ENCODE data around the gene LAIR2. TPM values are rescaled to one million over a fixed set of nuclear protein-coding genes. Genes with fewer than 3 reads are reported as not detected.

The LAIR2 gene
- total and polyA plus RNA-seq, 7 experiments from 2014 or later, result 0.85 to 12.8 (median 2.8) TPM; not detected in 1

GRCh38 chr19:54457773-54458647 lies 44.6 kb upstream of the LAIR2 start:
- Histone ChIP-seq H3K36me3 (ENCODE audit: control insufficient read depth in 2 of 3, insufficient read depth in 3 of 3, low read length in 3 of 3) (peaks cover 29 to 92% (median 55%) of the 10 kb centered on the region in 3 experiments), H3K27me3 (ENCODE audit: control insufficient read depth in 2 of 2, insufficient read depth in 2 of 2, low read length in 2 of 2) (no peaks in the 10 kb centered on the region), H3K4me3 (ENCODE audit: low read length) (no peak overlapping the region), H3K27ac (ENCODE audit: low read depth, low read length) (no peak overlapping the region), H3K9me3 (ENCODE audit: control insufficient read depth in 2 of 3, low read length in 3 of 3) (no peaks in the 10 kb centered on the region), H3K4me1 (ENCODE audit: control insufficient read depth in 2 of 2, insufficient read depth in 2 of 2, low read length in 2 of 2) (peaks cover 7 to 9% of the 10 kb centered on the region in 2 donors)
- ChIA-PET CTCF (no interaction called here), POLR2A (interaction anchor here (0.9 to 1.4 kb wide), 3 partner anchors 9 to 19 kb away, joined by 3 to 4 read pairs (median 4); partner anchors contain the start of gene LENG8)
- H3K36me3 Mint-ChIP-seq, result peaks cover 13 to 39% (median 16%) of the 10 kb centered on the region in 5 donors
- H3K9me3 Mint-ChIP-seq, result no peaks in the 10 kb centered on the region
- peak overlapping the region in 2 of 10 donors; percentile 6 to 45 for H3K4me3 Mint-ChIP-seq
- no peaks in the 10 kb centered on the region for H3K27me3 Mint-ChIP-seq
- no peak for ATAC-seq
- intact Hi-C loops (cut with micrococcal nuclease), result no loop called here
- H3K27ac Mint-ChIP-seq, result peak overlapping the region in 5 of 9 donors; percentile 9 to 91 (median 56)
- peaks cover 20 to 35% (median 27%) of the 10 kb centered on the region in 7 donors for H3K4me1 Mint-ChIP-seq
- no peak for DNase-seq

GRCh38 chr19:54458648-54459281 lies 43.9 kb upstream of the LAIR2 start:
- H3K4me3 Mint-ChIP-seq, result peak overlapping the region in 1 of 10 donors; percentile 45
- peak overlapping the region in 7 of 9 donors; percentile 26 to 91 (median 65) for H3K27ac Mint-ChIP-seq
- ChIA-PET CTCF (no interaction called here), POLR2A (interaction anchor here (0.9 to 5.2 kb wide), 4 partner anchors 9 to 20 kb away, joined by 3 to 67 read pairs (median 4); partner anchors contain the start of gene LENG8)
- H3K9me3 Mint-ChIP-seq, result no peaks in the 10 kb centered on the region
- no peaks in the 10 kb centered on the region for H3K9me3 ChIP-seq (ENCODE audit: control insufficient read depth in 2 of 3, low read length in 3 of 3)
- no peaks in the 10 kb centered on the region for H3K27me3 Mint-ChIP-seq
- no peak overlapping the region for H3K4me3 ChIP-seq (ENCODE audit: low read length)
- H3K4me1 Mint-ChIP-seq, result peaks cover 18 to 33% (median 26%) of the 10 kb centered on the region in 7 donors
- H3K36me3 ChIP-seq (ENCODE audit: control insufficient read depth in 2 of 3, insufficient read depth in 3 of 3, low read length in 3 of 3), result peaks cover 23 to 84% (median 48%) of the 10 kb centered on the region in 3 experiments
- H3K4me1 ChIP-seq (ENCODE audit: control insufficient read depth in 2 of 2, insufficient read depth in 2 of 2, low read length in 2 of 2), result peaks cover 7 to 14% of the 10 kb centered on the region in 2 donors
- ATAC-seq (no peak), DNase-seq (no peak)
- no peak overlapping the region for H3K27ac ChIP-seq (ENCODE audit: low read depth, low read length)
- no peaks in the 10 kb centered on the region for H3K27me3 ChIP-seq (ENCODE audit: control insufficient read depth in 2 of 2, insufficient read depth in 2 of 2, low read length in 2 of 2)
- H3K36me3 Mint-ChIP-seq, result peaks cover 11 to 33% (median 13%) of the 10 kb centered on the region in 5 donors
- intact Hi-C loops (cut with micrococcal nuclease), result no loop called here

DNA sequence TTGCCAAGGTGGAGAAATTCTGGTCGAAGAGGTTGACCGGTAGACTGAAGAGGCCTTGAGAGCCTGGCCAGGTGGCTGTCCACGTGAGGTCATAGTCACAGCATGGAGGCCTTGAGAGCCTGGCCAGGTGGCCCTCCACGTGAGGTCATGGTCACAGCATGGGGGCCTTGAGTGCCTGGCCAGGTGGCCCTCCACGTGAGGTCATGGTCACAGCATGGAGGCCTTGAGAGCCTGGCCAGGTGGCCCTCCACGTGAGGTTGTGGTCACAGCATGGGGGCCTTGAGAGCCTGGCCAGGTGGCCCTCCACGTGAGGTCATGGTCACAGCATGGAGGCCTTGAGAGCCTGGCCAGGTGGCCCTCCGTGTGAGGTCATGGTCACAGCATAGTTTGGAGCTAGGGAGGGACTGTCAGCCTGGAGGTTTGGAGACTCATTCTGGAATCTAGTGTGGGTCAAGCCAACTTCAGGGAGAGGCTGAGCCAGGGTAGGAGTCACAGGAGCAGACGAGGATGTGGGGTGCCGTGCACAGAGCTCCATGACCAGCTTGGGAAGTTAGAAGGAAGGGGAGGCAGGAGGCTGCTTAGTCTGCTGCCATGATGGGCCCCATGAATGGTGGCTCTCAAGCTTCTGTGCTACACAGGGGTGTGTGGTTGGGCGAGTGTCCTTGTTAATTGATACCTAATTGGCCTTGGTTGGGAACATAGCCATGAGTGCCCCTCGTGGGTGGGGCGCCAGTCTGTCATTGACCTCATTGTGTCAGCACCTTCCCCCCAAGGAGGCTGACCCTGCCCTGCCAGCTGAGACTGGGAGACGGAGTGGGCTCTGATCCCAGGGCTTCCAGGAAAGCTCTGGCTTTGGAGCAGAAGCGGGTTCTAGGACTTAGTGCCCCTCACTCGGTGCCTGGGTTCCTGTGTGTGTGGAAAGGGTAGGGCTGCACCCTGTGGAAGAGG lies 43.1 kb upstream of the LAIR2 start:
- CTCF ChIA-PET, result no interaction called here
- DNase-seq, result no peak

DNA sequence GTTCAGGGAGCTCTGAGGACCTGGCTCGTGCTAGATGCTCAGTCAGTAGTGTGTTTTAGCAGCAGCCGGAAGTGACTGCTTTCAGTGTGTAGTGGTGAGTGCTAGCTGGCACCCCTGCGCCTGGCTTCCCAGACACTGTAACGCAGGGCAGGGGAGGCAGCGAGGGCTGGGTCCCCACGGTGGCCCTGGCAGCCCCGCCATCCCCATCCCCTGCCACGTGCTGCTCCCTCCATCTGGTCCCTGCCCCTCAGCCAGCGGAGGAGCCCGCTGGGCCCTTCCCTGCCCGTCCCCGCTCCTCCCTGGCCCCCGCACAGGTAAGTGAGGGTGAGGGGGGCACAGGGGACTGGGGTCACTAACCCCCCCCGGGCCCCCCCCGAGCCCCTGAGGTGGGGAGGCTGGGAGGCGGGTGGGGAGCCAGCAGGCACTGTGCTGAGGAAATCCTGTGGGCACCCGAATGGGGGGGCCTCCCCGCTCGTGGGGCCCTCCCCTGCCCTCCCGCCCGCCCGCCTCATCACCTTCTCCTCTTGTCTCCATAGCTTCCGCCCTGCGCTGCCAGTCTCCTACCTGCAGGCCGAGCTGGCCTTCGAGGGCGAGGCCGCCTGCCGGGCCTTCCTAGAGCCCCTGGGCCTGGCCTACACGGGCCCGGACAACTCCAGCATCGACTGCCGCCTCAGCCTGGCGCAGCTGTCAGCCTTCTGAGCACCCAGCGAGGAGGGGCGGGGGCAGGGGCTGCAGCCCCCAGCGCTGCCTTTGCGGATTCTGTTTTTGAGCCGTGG lies 42.2 kb upstream of the LAIR2 start:
- DNase-seq (no peak), ATAC-seq (no peak)
- Mint-ChIP-seq H3K4me1 (peaks cover 22 to 38% (median 33%) of the 10 kb centered on the region in 7 donors), H3K4me3 (peak overlapping the region in 2 of 10 donors; percentile 25 to 51), H3K27ac (peak overlapping the region in 3 of 9 donors; percentile 9 to 63 (median 32)), H3K27me3 (peaks cover 0 to 3% (median 0%) of the 10 kb centered on the region in 5 donors), H3K9me3 (no peaks in the 10 kb centered on the region), H3K36me3 (peaks cover 11 to 27% (median 13%) of the 10 kb centered on the region in 5 donors)
- H3K27ac ChIP-seq (ENCODE audit: low read depth, low read length), result no peak overlapping the region
- peaks cover 15 to 68% (median 34%) of the 10 kb centered on the region in 3 experiments for H3K36me3 ChIP-seq (ENCODE audit: control insufficient read depth in 2 of 3, insufficient read depth in 3 of 3, low read length in 3 of 3)
- CTCF ChIA-PET, result interaction anchor here (0.7 kb wide), 1 partner anchor 384 kb away, joined by 4 read pairs; no protein-coding TSS in a partner anchor
- H3K4me1 ChIP-seq (ENCODE audit: control insufficient read depth in 2 of 2, insufficient read depth in 2 of 2, low read length in 2 of 2), result peaks cover 17 to 23% of the 10 kb centered on the region in 2 donors
- H3K9me3 ChIP-seq (ENCODE audit: control insufficient read depth in 2 of 3, low read length in 3 of 3), result no peaks in the 10 kb centered on the region
- intact Hi-C loops (cut with micrococcal nuclease), result loop anchor here (5.0 to 10.0 kb wide), 7 partner anchors 326 to 1496 kb away; partner anchors contain the start of genes CNOT3 (in 1 of the 2), PRPF31 (in 1 of the 2), TFPT (in 1 of the 2) and ZNF628 (in 1 of the 2)
- H3K4me3 ChIP-seq (ENCODE audit: low read length), result no peak overlapping the region
- POLR2A ChIA-PET, result interaction anchor here (5.2 kb wide), 1 partner anchor 10 kb away, joined by 67 read pairs; the partner anchor contains the start of gene LENG8
- no peaks in the 10 kb centered on the region for H3K27me3 ChIP-seq (ENCODE audit: control insufficient read depth in 2 of 2, insufficient read depth in 2 of 2, low read length in 2 of 2)

More for the DNA sequence above, 43.1 kb upstream of the LAIR2 start:
- Mint-ChIP-seq H3K4me3 (peak overlapping the region in 4 of 10 donors; percentile 6 to 51 (median 36)), H3K4me1 (peaks cover 22 to 38% (median 33%) of the 10 kb centered on the region in 7 donors), H3K9me3 (no peaks in the 10 kb centered on the region), H3K27me3 (no peaks in the 10 kb centered on the region), H3K36me3 (peaks cover 11 to 30% (median 13%) of the 10 kb centered on the region in 5 donors), H3K27ac (peak overlapping the region in 7 of 9 donors; percentile 29 to 72 (median 63))
- H3K27ac ChIP-seq (ENCODE audit: low read depth, low read length), result no peak overlapping the region
- no peaks in the 10 kb centered on the region for H3K27me3 ChIP-seq (ENCODE audit: control insufficient read depth in 2 of 2, insufficient read depth in 2 of 2, low read length in 2 of 2)
- ATAC-seq, result no peak
- H3K4me1 ChIP-seq (ENCODE audit: control insufficient read depth in 2 of 2, insufficient read depth in 2 of 2, low read length in 2 of 2), result peaks cover 14 to 22% of the 10 kb centered on the region in 2 donors
- H3K36me3 ChIP-seq (ENCODE audit: control insufficient read depth in 2 of 3, insufficient read depth in 3 of 3, low read length in 3 of 3), result peaks cover 20 to 77% (median 40%) of the 10 kb centered on the region in 3 experiments
- H3K9me3 ChIP-seq (ENCODE audit: control insufficient read depth in 2 of 3, low read length in 3 of 3), result no peaks in the 10 kb centered on the region
- no peak overlapping the region for H3K4me3 ChIP-seq (ENCODE audit: low read length)
- POLR2A ChIA-PET, result interaction anchor here (0.7 to 5.2 kb wide), 3 partner anchors 10 to 823 kb away, joined by 3 to 67 read pairs (median 7); partner anchors contain the start of gene LENG8
- intact Hi-C loops (cut with micrococcal nuclease), result loop anchor here (5.0 to 10.0 kb wide), 7 partner anchors 325 to 1495 kb away; partner anchors contain the start of genes CNOT3 (in 1 of the 2), PRPF31 (in 1 of the 2), TFPT (in 1 of the 2) and ZNF628 (in 1 of the 2)

DNA sequence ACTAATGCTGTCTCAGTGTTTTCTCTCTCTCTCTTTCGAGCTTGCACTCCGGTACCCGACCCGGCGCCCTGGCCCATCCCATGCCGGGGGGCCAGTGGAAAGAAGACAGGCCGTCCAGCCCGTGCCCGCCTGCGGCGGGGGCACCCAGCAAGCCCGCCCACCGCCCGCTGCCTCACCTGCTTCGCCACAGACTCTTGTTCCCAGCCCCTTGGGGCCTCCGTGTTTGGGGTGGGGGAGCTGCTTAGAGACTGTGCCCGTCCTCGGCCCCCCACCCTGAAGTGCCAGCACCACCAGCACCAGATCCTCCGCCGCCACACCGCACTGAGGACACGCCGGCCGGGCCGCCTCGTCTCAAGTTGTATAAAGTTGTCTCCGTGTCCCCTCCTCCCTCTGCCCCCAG lies 41.4 kb upstream of the LAIR2 start:
- Mint-ChIP-seq H3K27me3 (peaks cover 0 to 10% (median 0%) of the 10 kb centered on the region in 5 donors), H3K27ac (peak overlapping the region in 5 of 9 donors; percentile 28 to 71 (median 54)), H3K9me3 (peaks cover 0 to 2% (median 0%) of the 10 kb centered on the region in 11 donors), H3K4me1 (peaks cover 22 to 42% (median 36%) of the 10 kb centered on the region in 7 donors), H3K36me3 (peaks cover 11 to 27% (median 13%) of the 10 kb centered on the region in 5 donors), H3K4me3 (peak overlapping the region in 6 of 10 donors; percentile 29 to 94 (median 39))
- POLR2A ChIA-PET, result interaction anchor here (5.2 kb wide), 1 partner anchor 11 kb away, joined by 67 read pairs; the partner anchor contains the start of gene LENG8
- Histone ChIP-seq H3K4me1 (ENCODE audit: control insufficient read depth in 2 of 2, insufficient read depth in 2 of 2, low read length in 2 of 2) (peaks cover 17 to 23% of the 10 kb centered on the region in 2 donors), H3K36me3 (ENCODE audit: control insufficient read depth in 2 of 3, insufficient read depth in 3 of 3, low read length in 3 of 3) (peaks cover 14 to 60% (median 31%) of the 10 kb centered on the region in 3 experiments), H3K4me3 (ENCODE audit: low read length) (no peak overlapping the region), H3K27me3 (ENCODE audit: control insufficient read depth in 2 of 2, insufficient read depth in 2 of 2, low read length in 2 of 2) (no peaks in the 10 kb centered on the region), H3K27ac (ENCODE audit: low read depth, low read length) (no peak overlapping the region), H3K9me3 (ENCODE audit: control insufficient read depth in 2 of 3, low read length in 3 of 3) (no peaks in the 10 kb centered on the region)
- CTCF ChIA-PET, result interaction anchor here (0.7 kb wide), 1 partner anchor 384 kb away, joined by 4 read pairs; no protein-coding TSS in a partner anchor
- ATAC-seq, result no peak
- DNase-seq, result no peak
- intact Hi-C loops (cut with micrococcal nuclease), result loop anchor here (5.0 to 10.0 kb wide), 7 partner anchors 326 to 1496 kb away; partner anchors contain the start of genes CNOT3 (in 1 of the 2), PRPF31 (in 1 of the 2), TFPT (in 1 of the 2) and ZNF628 (in 1 of the 2)
